Measurements from ENCODE around the gene STK24.

DNA sequence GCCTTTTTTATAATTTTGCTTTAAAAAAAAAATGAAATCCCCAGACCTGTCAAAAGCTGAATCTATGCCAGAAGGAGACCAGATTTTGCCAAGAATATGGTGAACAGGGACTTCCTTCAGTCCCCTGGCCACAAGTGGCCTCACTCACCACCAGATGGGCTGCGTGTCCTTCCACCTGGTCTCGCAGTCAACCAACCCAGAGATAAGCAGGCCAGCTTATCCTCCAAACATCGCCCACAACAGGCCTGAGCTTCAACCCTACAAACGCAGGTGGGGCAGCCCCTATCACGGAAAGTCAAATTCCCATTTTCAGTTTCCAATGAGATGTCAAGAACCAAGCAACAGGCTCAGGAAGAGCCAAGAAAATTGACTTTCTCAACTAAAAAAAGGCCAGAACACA lies 30.5 kb downstream of the STK24 start:
- TF ChIP-seq POLR2AphosphoS5 (IDR thresholded peaks at IDR 0.05; ENCODE audit: borderline replicate concordance, low read depth, low read length) (no peak), FOXP2 (optimal IDR thresholded peaks at IDR 0.05; ENCODE audit: control extremely low read depth, extremely low read length, insufficient read depth) (no peak)
